ENCODE results near the gene IQGAP2.

The IQGAP2 gene

GRCh38 chr5:76476474-76477038 is 73.5 kb downstream of the IQGAP2 start:
- DNase-seq (ENCODE audit: low read depth) = no peak
- H3K4me3 ChIP-seq (ENCODE audit: low read length) = no peak overlapping the region
- TF ChIP-seq, protein P1, sequence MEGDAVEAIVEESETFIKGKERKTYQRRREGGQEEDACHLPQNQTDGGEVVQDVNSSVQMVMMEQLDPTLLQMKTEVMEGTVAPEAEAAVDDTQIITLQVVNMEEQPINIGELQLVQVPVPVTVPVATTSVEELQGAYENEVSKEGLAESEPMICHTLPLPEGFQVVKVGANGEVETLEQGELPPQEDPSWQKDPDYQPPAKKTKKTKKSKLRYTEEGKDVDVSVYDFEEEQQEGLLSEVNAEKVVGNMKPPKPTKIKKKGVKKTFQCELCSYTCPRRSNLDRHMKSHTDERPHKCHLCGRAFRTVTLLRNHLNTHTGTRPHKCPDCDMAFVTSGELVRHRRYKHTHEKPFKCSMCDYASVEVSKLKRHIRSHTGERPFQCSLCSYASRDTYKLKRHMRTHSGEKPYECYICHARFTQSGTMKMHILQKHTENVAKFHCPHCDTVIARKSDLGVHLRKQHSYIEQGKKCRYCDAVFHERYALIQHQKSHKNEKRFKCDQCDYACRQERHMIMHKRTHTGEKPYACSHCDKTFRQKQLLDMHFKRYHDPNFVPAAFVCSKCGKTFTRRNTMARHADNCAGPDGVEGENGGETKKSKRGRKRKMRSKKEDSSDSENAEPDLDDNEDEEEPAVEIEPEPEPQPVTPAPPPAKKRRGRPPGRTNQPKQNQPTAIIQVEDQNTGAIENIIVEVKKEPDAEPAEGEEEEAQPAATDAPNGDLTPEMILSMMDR (conservative IDR thresholded peaks at IDR 0.05; ENCODE audit: low read length) = no peak

DNA sequence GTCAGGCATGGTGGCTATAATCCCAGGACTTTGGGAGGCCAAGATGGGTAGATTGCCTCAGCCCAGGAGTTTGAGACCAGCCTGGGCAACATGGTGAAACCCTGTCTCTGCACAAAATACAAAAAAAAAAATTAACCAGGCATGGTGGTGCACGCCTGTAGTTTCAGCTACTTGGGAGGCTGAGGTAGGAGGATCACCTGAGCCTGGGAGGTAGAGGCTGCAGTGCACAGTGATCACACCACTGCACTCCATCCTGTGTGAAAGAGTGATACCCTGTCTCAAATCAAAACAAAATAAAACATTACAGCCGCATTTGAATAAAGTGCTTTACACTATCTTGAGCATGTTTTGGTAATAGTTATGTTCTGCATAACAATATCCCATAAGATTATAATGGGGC is 74.0 kb downstream of the IQGAP2 start:
- no peak overlapping the region for H3K4me3 ChIP-seq (ENCODE audit: low read length)
- TF ChIP-seq, protein P1 (conservative IDR thresholded peaks at IDR 0.05; ENCODE audit: low read length) = no peak
- no peak for DNase-seq (ENCODE audit: low read depth)

GRCh38 chr5:76477571-76477970 is 74.5 kb downstream of the IQGAP2 start:
- TF ChIP-seq, protein P1 (conservative IDR thresholded peaks at IDR 0.05; ENCODE audit: low read length) = no peak
- H3K4me3 ChIP-seq (ENCODE audit: low read length) = no peak overlapping the region
- no peak for DNase-seq (ENCODE audit: low read depth)

DNA sequence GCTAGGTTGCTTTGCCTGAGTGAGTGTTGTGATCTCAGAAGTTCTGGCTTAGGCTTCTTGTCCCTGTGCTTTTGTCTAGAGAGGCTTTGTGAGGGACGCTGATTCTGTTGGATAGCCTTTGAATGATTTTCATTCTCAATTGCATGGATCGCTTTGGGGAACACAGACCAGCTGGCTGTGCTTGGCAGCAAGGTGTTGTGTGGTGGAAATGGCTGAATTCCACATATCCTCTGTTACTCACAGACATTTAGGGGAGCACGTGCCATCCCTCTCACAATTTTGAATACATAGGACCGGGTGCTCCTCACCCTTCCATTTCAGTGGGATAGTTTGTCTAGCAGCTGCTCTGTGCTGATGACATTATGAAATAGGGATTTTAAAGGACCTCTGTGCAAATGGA is 76.2 kb downstream of the IQGAP2 start:
- no peak overlapping the region for H3K4me3 ChIP-seq (ENCODE audit: low read length)
- TF ChIP-seq, protein P1 (conservative IDR thresholded peaks at IDR 0.05; ENCODE audit: low read length) = no peak
- DNase-seq (ENCODE audit: low read depth) = no peak

- no peak overlapping the region for H3K4me3 ChIP-seq (ENCODE audit: low read length)
- DNase-seq (ENCODE audit: low read depth) = no peak
- TF ChIP-seq, protein P1 (conservative IDR thresholded peaks at IDR 0.05; ENCODE audit: low read length) = no peak
Observed at GRCh38 chr5:76479973-76480667, 77.0 kb downstream of the IQGAP2 start.

DNA sequence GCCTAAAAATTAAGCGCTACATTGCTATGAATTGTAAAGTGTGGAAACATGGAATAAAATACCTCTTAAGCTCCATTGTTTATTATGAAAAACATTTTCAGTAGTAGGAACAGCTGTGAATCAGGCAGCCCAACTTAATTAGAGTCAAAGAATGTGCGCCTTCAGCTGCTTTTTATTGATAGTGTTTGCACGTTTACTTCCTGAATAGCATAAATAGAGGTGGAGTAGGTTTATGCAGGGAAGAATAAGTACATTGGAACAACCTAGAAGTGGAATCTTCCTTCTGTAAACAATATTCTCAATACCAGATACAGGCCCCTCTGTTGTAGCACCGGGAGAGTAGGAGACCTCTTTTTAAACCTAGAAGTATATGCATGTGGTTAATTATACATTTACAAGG is 79.9 kb downstream of the IQGAP2 start:
- DNase-seq (ENCODE audit: low read depth) = no peak
- no peak overlapping the region for H3K4me3 ChIP-seq (ENCODE audit: low read length)
- TF ChIP-seq, protein P1 (conservative IDR thresholded peaks at IDR 0.05; ENCODE audit: low read length) = no peak

GRCh38 chr5:76483433-76483832 is 80.3 kb downstream of the IQGAP2 start:
- no peak overlapping the region for H3K4me3 ChIP-seq (ENCODE audit: low read length)
- TF ChIP-seq, protein P1 (conservative IDR thresholded peaks at IDR 0.05; ENCODE audit: low read length) = no peak
- DNase-seq (ENCODE audit: low read depth) = no peak

Measured in AG10803 (cell line).